GM21717 (cell line): ENCODE data around the gene ARHGEF39.

Source experiments
- ATAC-seq: cut with Tn5 transposase; IDR thresholded peaks from one replicate; pipeline ENCODE4 v1.9.1; 2021; ENCODE audit warnings: mild to moderate bottlenecking, moderate library complexity; ENCODE audit not compliant: unreplicated experiment

Gene ARHGEF39

DNA sequence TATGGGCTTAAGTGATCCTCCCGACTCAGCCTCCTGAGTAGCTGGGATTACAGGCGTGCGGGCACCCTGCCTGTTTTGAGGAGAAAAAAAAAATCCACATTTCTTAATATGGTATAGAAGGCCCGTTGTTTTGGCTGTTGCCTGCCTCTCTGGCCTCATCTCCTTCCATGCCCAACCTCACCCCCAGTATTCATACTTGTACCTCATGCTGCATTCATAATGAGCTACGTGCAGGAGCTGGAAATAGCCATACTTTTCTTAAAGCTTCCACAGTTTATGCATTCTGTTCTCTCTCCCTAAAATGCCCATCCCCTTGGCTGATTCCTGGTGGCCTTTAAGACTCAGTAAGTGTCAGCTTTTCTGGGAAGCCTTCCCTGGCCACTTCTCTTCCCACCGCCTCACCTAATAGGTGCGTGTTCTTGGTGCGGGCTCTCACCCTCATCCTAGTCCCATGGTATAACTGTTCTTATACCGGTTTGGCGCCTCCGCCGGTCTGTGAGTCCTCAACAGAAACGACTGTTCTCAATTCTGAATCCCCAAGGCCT, 26.8 kb upstream of the ARHGEF39 start:
- ATAC-seq: no peak

GRCh38 chr9:35691334-35691650, 26.3 kb upstream of the ARHGEF39 start:
- no peak for ATAC-seq

DNA sequence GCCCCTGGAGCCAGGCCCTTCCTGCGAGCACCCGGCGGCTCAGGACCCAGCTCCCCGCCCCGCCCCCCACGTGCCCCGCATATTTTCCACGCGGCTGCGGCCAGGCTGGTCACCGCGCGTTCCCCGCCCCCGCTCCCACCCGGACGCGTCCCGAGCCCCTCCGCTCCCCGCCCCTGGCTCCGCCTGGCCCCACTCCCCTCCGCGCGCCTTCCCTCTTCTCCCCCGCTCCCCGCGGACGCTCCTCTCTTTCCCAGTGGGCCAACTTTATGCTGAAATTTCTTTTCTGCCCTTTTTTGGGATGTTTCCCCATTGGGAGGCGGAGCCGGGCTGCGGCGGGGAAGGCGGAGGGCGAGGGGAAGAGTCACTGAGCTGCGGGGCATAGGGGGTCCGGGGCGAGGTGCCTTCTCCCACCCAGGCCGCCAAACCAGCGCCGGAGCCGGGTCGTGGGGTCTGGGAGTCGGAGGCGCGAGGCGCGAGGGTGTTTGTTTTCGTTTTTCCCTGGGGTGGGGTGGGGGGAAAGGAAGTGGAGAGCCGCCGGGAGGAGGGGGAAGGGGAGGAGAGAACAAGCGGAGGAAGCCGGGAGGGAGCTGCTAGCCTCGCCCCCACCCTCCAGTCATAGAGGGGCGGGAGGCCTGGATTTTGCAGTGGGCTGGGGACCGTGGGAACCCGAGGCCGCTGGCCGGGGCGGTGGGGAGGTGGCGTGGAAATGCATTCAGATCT, 25.8 kb upstream of the ARHGEF39 start:
- no peak for ATAC-seq

DNA sequence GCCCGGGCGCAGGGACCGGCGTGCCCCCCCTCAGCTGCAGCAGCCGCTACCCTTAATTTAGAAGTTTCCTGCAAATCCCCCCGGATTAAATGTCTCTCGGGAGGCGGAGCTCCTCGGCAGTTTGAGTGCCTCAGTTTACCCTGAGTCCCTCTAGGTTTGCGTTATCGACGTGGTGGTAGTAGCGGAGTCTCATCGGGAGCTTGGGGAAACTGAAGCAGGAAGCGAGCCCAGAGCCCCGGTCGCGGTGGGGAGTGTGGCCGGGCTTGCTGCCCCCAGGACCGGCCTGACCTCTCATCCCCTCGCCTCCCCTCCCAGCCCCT, 25.3 kb upstream of the ARHGEF39 start:
- ATAC-seq: no peak

GRCh38 chr9:35689542-35690293, 24.7 kb upstream of the ARHGEF39 start, which contains the start of gene TPM2:
Gene TPM2 (minus strand): TSS chr9:35689925. CDS start chr9:35689817, 108 bp downstream.
- ATAC-seq: no peak

DNA sequence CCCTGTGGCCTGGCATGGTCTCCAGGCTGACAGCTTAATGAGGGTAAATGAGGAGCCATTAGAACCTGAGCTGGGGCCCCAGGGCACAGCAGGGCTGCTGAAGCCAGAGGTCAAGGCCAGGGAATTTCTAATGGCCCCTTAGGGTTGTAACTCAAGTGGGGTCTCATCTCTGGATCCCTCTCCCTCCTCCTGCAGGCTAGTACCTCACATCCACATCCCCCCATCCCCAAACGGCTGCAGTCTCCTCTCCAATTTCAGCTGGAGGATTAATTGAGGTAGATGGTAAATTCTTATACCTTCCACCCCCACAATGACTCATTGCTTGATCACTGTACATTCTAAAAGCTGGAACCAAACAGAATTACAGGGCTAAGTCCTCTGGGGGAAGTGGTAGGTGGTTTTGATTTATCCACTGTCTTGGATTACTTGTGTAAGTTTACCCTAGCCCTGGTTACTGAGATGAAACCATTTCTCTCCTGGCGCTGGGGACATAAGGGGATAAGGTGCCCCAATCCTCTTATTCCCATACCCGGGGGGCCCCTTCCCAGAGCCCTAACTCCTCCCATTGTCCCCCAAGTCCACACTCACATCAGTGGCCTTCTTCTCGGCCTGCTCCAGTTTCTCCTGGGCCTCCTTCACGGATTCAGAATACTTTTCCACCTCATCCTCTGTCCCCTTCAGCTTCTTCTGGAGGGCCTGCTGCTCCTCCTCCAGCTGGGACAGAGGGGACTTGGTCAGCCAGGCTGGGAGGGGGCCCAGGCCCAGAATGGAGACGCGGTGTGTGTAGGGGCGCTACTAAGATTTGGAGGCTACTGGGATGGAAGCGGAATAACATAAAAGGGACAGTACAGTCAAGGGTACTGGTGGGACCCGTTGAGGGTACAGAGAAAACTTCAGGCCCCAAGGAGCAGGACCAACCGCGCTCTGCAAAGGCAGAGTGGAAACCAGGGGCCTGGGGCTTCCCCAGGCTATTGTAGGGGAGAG, 23.9 kb upstream of the ARHGEF39 start:
- ATAC-seq: no peak

- ATAC-seq: no peak
Measured at GRCh38 chr9:35687972-35688557, 23.1 kb upstream of the ARHGEF39 start.

DNA sequence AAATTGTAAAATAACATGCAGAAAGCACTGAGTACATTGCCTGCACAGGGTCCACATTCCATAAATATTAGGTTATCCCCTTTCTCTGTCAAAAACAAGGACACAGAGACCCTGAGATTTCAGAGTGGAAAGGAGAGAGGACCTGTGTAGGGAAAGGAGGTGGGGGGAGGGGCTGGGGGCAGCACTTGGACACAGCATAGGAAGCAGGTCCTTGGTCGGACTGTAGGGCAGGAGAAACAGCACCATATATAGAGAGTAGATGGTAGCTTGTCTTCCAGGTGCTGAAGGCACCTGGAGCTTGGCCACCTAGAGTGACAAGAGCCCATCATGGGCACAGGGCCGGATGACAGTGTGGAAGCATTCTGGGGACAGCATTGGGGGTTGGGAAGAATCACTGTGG, 22.3 kb upstream of the ARHGEF39 start:
- ATAC-seq: no peak

GRCh38 chr9:35686222-35687203, 21.5 kb upstream of the ARHGEF39 start:
- no peak for ATAC-seq

DNA sequence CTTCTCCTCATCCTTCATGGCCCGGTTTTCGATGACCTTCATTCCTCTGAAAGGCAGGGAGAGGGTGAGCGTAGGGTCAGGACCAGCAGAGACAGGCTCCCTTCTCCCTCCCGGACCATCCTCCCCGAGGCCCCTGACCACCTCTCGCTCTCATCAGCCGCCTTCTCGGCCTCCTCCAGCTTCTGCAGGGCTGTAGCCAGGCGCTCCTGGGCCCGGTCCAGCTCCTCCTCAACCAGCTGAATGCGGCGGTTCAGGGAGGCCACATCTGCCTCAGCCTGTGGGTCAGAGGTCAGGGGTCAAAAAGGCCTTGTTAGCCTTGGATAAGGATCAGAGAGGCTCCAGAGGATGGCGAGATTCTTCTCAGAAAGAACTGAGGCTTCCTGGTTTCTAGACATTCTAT, 20.5 kb upstream of the ARHGEF39 start:
- no peak for ATAC-seq

DNA sequence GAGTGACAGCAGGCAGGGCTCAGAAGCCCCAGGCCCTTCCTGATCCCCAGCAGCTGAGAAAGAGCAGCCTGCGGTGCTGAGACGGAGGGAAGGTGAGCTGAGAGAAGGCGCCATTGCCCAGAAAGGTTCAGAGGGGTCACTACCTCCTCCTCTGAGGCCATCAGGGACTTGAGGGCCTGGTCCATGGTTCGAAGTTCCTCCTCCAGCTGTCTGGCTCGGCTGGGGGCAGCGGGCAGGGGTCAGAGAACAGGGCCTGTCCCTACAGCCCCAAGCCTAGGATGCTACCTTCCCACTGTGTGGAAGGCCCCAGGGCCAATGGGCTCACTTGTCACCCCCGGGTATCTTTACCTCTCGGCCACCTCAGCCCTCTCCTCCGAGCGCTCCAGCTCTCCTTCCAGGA, 19.9 kb upstream of the ARHGEF39 start:
- ATAC-seq: no peak

GRCh38 chr9:35683323-35683722, 18.3 kb upstream of the ARHGEF39 start:
- ATAC-seq: no peak

- ATAC-seq: no peak
Measured at GRCh38 chr9:35682520-35683315, 17.7 kb upstream of the ARHGEF39 start.

- no peak for ATAC-seq
Measured at GRCh38 chr9:35682051-35682450, 17.1 kb upstream of the ARHGEF39 start.

DNA sequence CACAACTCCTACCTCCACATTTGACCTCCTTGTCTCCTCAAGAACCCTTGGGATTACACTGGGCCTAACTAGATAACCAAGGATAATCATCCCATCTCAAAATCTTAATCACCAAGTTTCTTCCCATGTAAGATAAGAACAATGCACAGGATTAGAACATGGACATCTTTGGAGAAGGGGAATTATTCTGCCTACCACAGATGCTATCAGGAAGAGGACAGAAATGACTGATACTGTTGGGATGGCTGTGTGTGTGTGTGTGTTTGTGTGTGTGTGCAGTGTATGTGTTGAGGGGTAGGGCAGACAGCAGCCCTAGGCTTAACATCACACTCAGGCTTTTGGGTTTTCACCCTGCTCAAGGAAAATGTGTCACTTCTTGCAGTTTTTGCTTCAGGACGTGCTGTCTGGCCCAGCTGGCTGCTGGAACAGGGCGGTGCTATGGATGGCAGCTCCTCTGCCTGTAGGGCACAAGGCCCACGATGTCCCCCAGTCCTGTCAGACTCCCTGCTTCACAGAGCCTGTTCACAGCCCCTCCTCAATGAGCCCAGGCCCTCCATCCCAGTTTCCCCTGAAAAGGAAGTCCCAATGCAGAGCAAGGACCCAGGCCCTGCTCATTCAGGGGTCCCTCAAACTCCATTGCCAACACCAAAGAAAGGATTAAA, 16.5 kb upstream of the ARHGEF39 start:
- ATAC-seq: no peak

GRCh38 chr9:35680331-35681105, 15.5 kb upstream of the ARHGEF39 start:
- no peak for ATAC-seq

- ATAC-seq: no peak
Measured at GRCh38 chr9:35679766-35680330, 14.9 kb upstream of the ARHGEF39 start.
